HepG2 (cell line): ENCODE results near the gene SCT. TPM values are rescaled to one million over a fixed set of nuclear protein-coding genes. Genes with fewer than 3 reads are reported as not detected.

Source experiments
- ATAC-seq: fragments of 200-7000 bp; cut with Tn5 transposase; 3 replicates; pipeline ENCODE4 v1.9.1; 2020; ENCODE audit warnings: mild to moderate bottlenecking, moderate library complexity
- BruUV-seq: library from RNA; stranded (reverse); fragments of 400-500 nt; replicated peaks from 2 replicates; lab custom pipeline; 2021; lab: Mats Ljungman, UMichigan
- CTCF ChIA-PET: fragments of 300-600 bp; formaldehyde crosslinking; extraction: SDS; loops from one replicate; lab custom pipeline; 2021; ENCODE audit warnings: low total read pairs, inconsistent platforms, low intra/inter-chr PET ratio; lab: Yijun Ruan, JAX
- POLR2A ChIA-PET: fragments of 350-600 bp; sonication (Branson Sonifier 250); formaldehyde crosslinking; loops from one replicate; lab custom pipeline; 2020; ENCODE audit warnings: antibody characterized with exemption, inconsistent platforms; lab: Yijun Ruan, JAX
- DNase-seq: peaks from one replicate; pipeline ENCODE4 v3.0.0-alpha.2; 2015; ENCODE audit warnings: low spot score
- FAIRE-seq: peaks from 3 replicates; lab custom pipeline; 2011; peaks lifted over from hg19 to GRCh38; lab: Jason Lieb, UNC
- H2AFZ ChIP-seq: one replicate; pipeline ENCODE4 v1.6.1; 2011; ENCODE audit warnings: low read length, inconsistent platforms
- H3K27ac ChIP-seq: fragments of 300-600 bp; 3 replicates; pipeline ENCODE4 v1.8.0; 2011; ENCODE audit warnings: mixed run types, mild to moderate bottlenecking, mixed read lengths, low read length, inconsistent platforms; ENCODE audit not compliant: insufficient read depth; ENCODE audit errors: extremely low read length
- H3K27me3 ChIP-seq, 2 experiments: fragments of 200-600 bp in 1 of 2; 2 replicates in 1 of 2; 3 replicates in 1 of 2; pipeline versions ENCODE4 v1.6.0 to v1.8.0; 2011; ENCODE audit warnings: low read length in 2 of 2, mild to moderate bottlenecking in 2 of 2, moderate library complexity in 2 of 2, inconsistent platforms in 1 of 2; ENCODE audit not compliant: insufficient read depth in 2 of 2, control insufficient read depth in 1 of 2
- H3K36me3 ChIP-seq, 2 experiments: fragments of 200-600 bp in 1 of 2; replicated peaks in 1 of 2; 2 replicates in 1 of 2; 3 replicates in 1 of 2; pipeline versions ENCODE4 v1.5.1 to v1.8.0; 2011; ENCODE audit warnings: low read length in 2 of 2, inconsistent platforms in 1 of 2; ENCODE audit not compliant: insufficient read depth in 2 of 2, control insufficient read depth in 1 of 2
- H3K4me1 ChIP-seq: 2 replicates; pipeline ENCODE4 v1.5.1; 2012; ENCODE audit warnings: low read length, inconsistent platforms; ENCODE audit not compliant: insufficient read depth
- H3K4me2 ChIP-seq: 2 replicates; pipeline ENCODE4 v1.6.0; 2011; ENCODE audit warnings: low read depth, low read length, inconsistent platforms
- H3K4me3 ChIP-seq, 3 experiments: fragments of 200-600 bp in 1 of 3; sonication (generic), shearing (Covaris generic) in 1 of 3; replicated peaks in 1 of 3; 2 replicates each; pipeline ENCODE4 v1.5.1; 2011 to 2016; ENCODE audit warnings: low read length in 3 of 3, inconsistent platforms in 2 of 3, low read depth in 2 of 3, mild to moderate bottlenecking in 2 of 3, control low read depth in 1 of 3, mixed read lengths in 1 of 3; ENCODE audit not compliant: insufficient read depth in 1 of 3
- H3K79me2 ChIP-seq: one replicate; pipeline ENCODE4 v1.6.1; 2011; ENCODE audit warnings: low read length, inconsistent platforms; ENCODE audit not compliant: insufficient read depth
- H3K9ac ChIP-seq: 2 replicates; pipeline ENCODE4 v1.6.0; 2011; ENCODE audit warnings: mild to moderate bottlenecking, low read depth, low read length, inconsistent platforms; ENCODE audit not compliant: insufficient read depth
- H3K9me3 ChIP-seq: 2 replicates; pipeline ENCODE4 v1.5.1; 2012; ENCODE audit warnings: mild to moderate bottlenecking, low read length
- H4K20me1 ChIP-seq: 2 replicates; pipeline ENCODE4 v1.6.0; 2011; ENCODE audit warnings: inconsistent platforms, mild to moderate bottlenecking, low read length, moderate library complexity; ENCODE audit not compliant: insufficient read depth
- AKAP8 ChIP-seq: sonication (generic); formaldehyde crosslinking; IDR thresholded peaks from 2 replicates; pipeline ENCODE4 v1.5.1; 2020; ENCODE audit warnings: mild to moderate bottlenecking, missing genetic modification reagents
- ATF1 ChIP-seq: IDR thresholded peaks from 2 replicates; pipeline ENCODE4 v1.6.1; 2016; ENCODE audit warnings: mild to moderate bottlenecking, control low read depth
- ATRX ChIP-seq: sonication (generic); formaldehyde crosslinking; IDR thresholded peaks from 2 replicates; pipeline ENCODE4 v1.4.0; 2020; ENCODE audit warnings: missing genetic modification reagents, borderline replicate concordance
- CHD2 ChIP-seq: IDR thresholded peaks from 2 replicates; pipeline ENCODE4 v1.6.1; 2011; ENCODE audit warnings: low read depth, low read length, improper control_type of control experiment
- HNF4G ChIP-seq, 2 experiments: sonication (generic) in 1 of 2; formaldehyde crosslinking in 1 of 2; IDR thresholded peaks; 2 replicates each; pipeline versions ENCODE4 v1.4.0 to v1.6.1; 2011 to 2020; ENCODE audit warnings: borderline replicate concordance in 2 of 2, low read depth in 2 of 2, mild to moderate bottlenecking in 2 of 2, low read length in 1 of 2, missing genetic modification reagents in 1 of 2, moderate library complexity in 1 of 2
- NR2C2 ChIP-seq: sonication (generic); formaldehyde crosslinking; IDR thresholded peaks from 2 replicates; pipeline ENCODE4 v1.4.0; 2020; ENCODE audit warnings: missing genetic modification reagents, mild to moderate bottlenecking, moderate library complexity, borderline replicate concordance
- PRDM4 ChIP-seq: sonication (generic); formaldehyde crosslinking; IDR thresholded peaks from 2 replicates; pipeline ENCODE4 v1.9.0; 2021; ENCODE audit warnings: missing genetic modification reagents, borderline replicate concordance
- SIX1 ChIP-seq: sonication (generic); formaldehyde crosslinking; IDR thresholded peaks from 2 replicates; pipeline ENCODE4 v1.4.0; 2020; ENCODE audit warnings: missing genetic modification reagents, borderline replicate concordance
- SMAD3 ChIP-seq: sonication (generic); formaldehyde crosslinking; IDR thresholded peaks from 2 replicates; pipeline ENCODE4 v1.4.0; 2020; ENCODE audit warnings: missing genetic modification reagents
- SOX13 ChIP-seq, 3 experiments: fragments of 450-650 bp in 1 of 3; sonication (generic) in 1 of 3; formaldehyde crosslinking in 1 of 3; IDR thresholded peaks in 2 of 3; conservative IDR thresholded peaks in 1 of 3; 2 replicates each; pipeline versions ENCODE4 v1.5.0 to v1.6.1; 2016 to 2020; ENCODE audit warnings: antibody characterized with exemption in 1 of 3, mild to moderate bottlenecking in 1 of 3, missing compliant biosample characterization in 1 of 3, missing genetic modification reagents in 1 of 3, moderate library complexity in 1 of 3
- ZBTB1 ChIP-seq: sonication (generic); formaldehyde crosslinking; IDR thresholded peaks from 2 replicates; pipeline ENCODE4 v1.4.0; 2020; ENCODE audit warnings: missing genetic modification reagents, borderline replicate concordance
- ZFP91 ChIP-seq: sonication (generic); formaldehyde crosslinking; IDR thresholded peaks from 2 replicates; pipeline ENCODE4 v1.9.0; 2022; ENCODE audit warnings: missing genetic modification reagents, mild to moderate bottlenecking, borderline replicate concordance
- ZKSCAN8 ChIP-seq: IDR thresholded peaks from 2 replicates; pipeline ENCODE4 v1.6.1; 2016; ENCODE audit warnings: borderline replicate concordance, missing genetic modification reagents, missing compliant biosample characterization
- ZNF24 ChIP-seq: fragments of 450-650 bp; IDR thresholded peaks from 2 replicates; pipeline ENCODE4 v1.6.1; 2017; ENCODE audit warnings: antibody characterized with exemption, mild to moderate bottlenecking
- ZNF543 ChIP-seq: sonication (generic); formaldehyde crosslinking; IDR thresholded peaks from 2 replicates; pipeline ENCODE4 v1.4.0; 2020; ENCODE audit warnings: mild to moderate bottlenecking, missing genetic modification reagents
- WGBS: methylation state at CpG from one replicate; pipeline ENCODE4 v1.1.6; 2017; ENCODE audit warnings: low lambda C conversion rate; 5-methylcytosine and 5-hydroxymethylcytosine counted together
- in situ Hi-C: cut with HindIII; loops from 2 replicates; pipeline ENCODE4 v1.10.0; 2017; ENCODE audit warnings: low pct_unique_long_range_greater_than_20kb; ENCODE audit not compliant: extremely low pct_ligation_motif_present
- intact Hi-C: fragments of 100-400 bp; cut with micrococcal nuclease; formaldehyde crosslinking; loops from one replicate; pipeline ENCODE4 v1.10.0; 2022; ENCODE audit not compliant: unreplicated experiment
- polyA plus RNA-seq, 8 experiments: library from polyadenylated mRNA; depleted of rRNA in 3 of 8; stranded (reverse) in 7 of 8; unstranded in 1 of 8; fragments of >200 nt; fragmentation: Illumina TruSeq in 4 of 8; extraction: Trizol in 4 of 8; gene quantifications; 2 replicates each; pipeline versions ENCODE4 v1.2.1 to v1.2.3, GENCODE V29; 2011 to 2016; ENCODE audit warnings: low read depth in 4 of 8, missing spikeins in 1 of 8, mixed read lengths in 1 of 8; ENCODE audit not compliant: insufficient read depth in 1 of 8
- total RNA-seq, 5 experiments: library from RNA; depleted of rRNA; stranded (reverse); fragments of >200 nt; fragmentation: Illumina TruSeq; extraction: Trizol; gene quantifications; 2 replicates each; pipeline ENCODE4 v1.2.3, GENCODE V29; 2016; ENCODE audit warnings: low read depth in 1 of 5
- TF ChIP-seq, protein P1 (sequence below): sonication (generic); formaldehyde crosslinking; IDR thresholded peaks from 2 replicates; pipeline ENCODE4 v1.8.0; 2022; ENCODE audit warnings: mild to moderate bottlenecking, missing genetic modification reagents, borderline replicate concordance

SCT gene
- total and polyA plus RNA-seq, 2 of the 13 experiments (the other 11 are each of a cell fraction or from before 2014, with no cell fraction given) = not detected

DNA sequence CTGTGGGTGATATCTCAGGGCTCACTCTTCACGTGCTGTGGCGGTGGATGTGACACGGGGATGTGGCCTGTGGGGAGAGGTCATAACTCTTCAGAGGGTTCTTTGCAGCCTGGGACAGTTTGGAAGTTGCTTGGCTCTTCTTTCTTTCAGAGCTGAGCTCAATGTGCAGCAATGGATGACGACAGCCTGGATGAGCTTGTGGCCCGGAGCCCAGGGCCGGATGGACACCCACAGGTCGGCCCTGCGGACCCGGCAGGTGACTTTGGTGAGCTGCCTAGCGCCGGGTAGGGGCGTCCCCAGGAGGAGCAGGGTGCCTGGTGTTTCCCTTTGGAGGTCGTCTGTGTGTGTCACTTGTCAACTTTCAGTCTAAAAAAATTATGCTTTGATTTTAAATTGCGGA lies 45.6 kb downstream of the SCT start (continued):
- TF ChIP-seq PRDM4 (CRISPR knock-in tag) = no peak
- no peak for TF ChIP-seq ATF1 (CRISPR knock-in tag)
- TF ChIP-seq ZKSCAN8 (CRISPR knock-in tag) = no peak
- no peak for TF ChIP-seq CHD2
- no peak for TF ChIP-seq ZNF24
- TF ChIP-seq ZNF543 = no peak
- TF ChIP-seq ZBTB1 = no peak
- no peak for TF ChIP-seq HNF4G (IDR thresholded peaks at IDR 0.05; ENCODE audit: borderline replicate concordance, low read depth, low read length)
- TF ChIP-seq HNF4G (CRISPR knock-in tag; IDR thresholded peaks at IDR 0.05; ENCODE audit: borderline replicate concordance, low read depth) = no peak

DNA sequence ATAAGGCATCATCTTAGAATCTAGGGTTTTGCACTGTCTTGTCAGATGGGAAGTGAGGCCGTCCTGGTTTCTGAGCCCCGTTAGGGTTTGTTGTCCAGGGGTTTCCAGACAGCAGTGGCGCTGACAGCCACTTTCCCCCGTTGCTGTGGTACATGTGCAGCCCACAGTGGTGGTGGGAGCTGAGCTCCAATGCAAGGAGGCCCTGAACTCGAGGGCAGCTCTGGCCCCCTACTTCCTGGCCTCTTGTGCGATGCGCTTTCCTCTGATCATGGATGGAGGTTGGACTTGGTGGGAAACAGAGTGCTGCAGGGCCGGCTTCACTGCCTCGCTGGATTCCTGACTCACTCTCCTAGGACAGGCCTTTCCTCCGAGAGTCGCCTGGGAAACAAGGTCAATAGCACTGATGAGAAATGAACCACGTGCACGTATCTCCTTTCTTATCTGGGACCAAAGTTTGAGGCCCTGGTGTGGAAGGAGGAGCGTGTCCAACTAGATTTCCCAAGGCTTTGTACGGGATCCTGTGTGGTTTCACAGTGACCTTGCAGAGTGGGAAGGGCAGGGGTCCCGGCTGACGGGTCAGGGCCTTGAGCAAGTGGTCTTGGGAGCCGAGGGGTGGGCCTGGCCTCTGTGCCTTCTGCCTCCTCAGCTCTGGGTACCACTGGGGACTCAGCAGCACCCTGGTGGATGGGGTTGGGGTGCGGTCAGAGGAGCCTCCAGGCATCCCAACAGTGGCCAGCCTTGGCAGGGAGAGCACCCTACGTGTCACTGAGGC lies 47.0 kb downstream of the SCT start:
- FAIRE-seq = peak; percentile 94
- no peaks in the 10 kb centered on the region; a peak in 1 of 5 replicates for H3K27me3 ChIP-seq
- intact Hi-C loops (no loop called here), in situ Hi-C loops (no loop called here)
- H4K20me1 ChIP-seq = peaks cover 45% of the 10 kb centered on the region
- POLR2A ChIA-PET = no interaction called here
- 22% methylated on average over 18 of the region's 20 CpGs for WGBS
- H3K4me3 ChIP-seq = peak overlapping the region; percentile 16 to 100 (median 26); a peak in 4 of 6 replicates
- H2AFZ ChIP-seq = no peak overlapping the region
- peak overlapping the region; percentile 94 for H3K4me2 ChIP-seq
- H3K4me1 ChIP-seq = peaks cover 49% of the 10 kb centered on the region
- peak; percentile 51 for ATAC-seq
- H3K36me3 ChIP-seq = peaks cover 9 to 26% of the 10 kb centered on the region in 2 experiments; a peak in 4 of 5 replicates
- DNase-seq = peak; percentile 78
- H3K9me3 ChIP-seq = no peaks in the 10 kb centered on the region
- peak overlapping the region; percentile 80 for H3K27ac ChIP-seq
- peak overlapping the region; percentile 44 for H3K9ac ChIP-seq
- no TSS peak for BruUV-seq
- CTCF ChIA-PET = no interaction called here
- peaks cover 66% of the 10 kb centered on the region for H3K79me2 ChIP-seq
- TF ChIP-seq NR2C2 (CRISPR knock-in tag) (peak; percentile 77; the same call in 1 of the 2 replicates), SMAD3 (CRISPR knock-in tag) (no peak), AKAP8 (peak; percentile 28; the same call in 1 of the 2 replicates), SOX13 (IDR thresholded peaks at IDR 0.05) (no peak), SOX13 (CRISPR knock-in tag; conservative IDR thresholded peaks at IDR 0.05 in 1 of 2, IDR thresholded peaks at IDR 0.05 in 1 of 2) (peak in 1 of 2 experiments; percentile 48; a peak in 2 of 4 replicates), ATRX (CRISPR knock-in tag) (no peak), ZFP91 (peak; percentile 51), SIX1 (CRISPR knock-in tag) (peak; percentile 58; the same call in 1 of the 2 replicates)
- TF ChIP-seq, protein P1, sequence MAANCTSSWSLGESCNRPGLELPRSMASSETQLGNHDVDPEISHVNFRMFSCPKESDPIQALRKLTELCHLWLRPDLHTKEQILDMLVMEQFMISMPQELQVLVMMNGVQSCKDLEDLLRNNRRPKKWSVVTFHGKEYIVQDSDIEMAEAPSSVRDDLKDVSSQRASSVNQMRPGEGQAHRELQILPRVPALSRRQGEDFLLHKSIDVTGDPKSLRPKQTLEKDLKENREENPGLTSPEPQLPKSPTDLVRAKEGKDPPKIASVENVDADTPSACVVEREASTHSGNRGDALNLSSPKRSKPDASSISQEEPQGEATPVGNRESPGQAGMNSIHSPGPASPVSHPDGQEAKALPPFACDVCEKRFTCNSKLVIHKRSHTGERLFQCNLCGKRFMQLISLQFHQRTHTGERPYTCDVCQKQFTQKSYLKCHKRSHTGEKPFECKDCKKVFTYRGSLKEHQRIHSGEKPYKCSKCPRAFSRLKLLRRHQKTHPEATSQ (CRISPR knock-in tag) = no peak
